ENCODE data around the gene NPW. TPM values are rescaled to one million over a fixed set of nuclear protein-coding genes. Genes with fewer than 3 reads are reported as not detected.

Gene NPW
- total RNA-seq, 4 donors from 2014 or later = 0.48 TPM; not detected in 3

DNA sequence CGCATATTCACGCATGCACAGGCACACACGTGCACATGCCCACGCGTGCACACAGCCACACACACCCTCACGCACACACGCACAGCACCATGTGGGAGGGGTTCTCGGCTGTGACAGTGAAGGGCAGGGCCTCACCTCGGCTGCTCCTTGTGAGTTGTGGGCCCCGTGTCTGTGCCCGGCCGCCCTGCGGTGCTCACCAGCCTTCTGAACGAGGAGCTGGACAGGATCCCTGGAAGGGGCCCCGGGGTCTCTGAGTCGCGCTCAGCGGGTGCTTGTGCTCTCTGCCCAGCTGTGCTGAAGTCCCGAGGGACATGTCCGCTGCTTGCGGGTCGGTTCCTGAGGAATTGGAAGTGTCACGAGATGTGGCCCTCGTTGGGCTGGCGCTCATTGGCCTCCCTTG, 44.3 kb downstream of the NPW start:
- no peaks in the 10 kb centered on the region for H3K4me1 ChIP-seq
- intact Hi-C loops (cut with DNase I) = no loop called here
- H3K27ac ChIP-seq = no peak overlapping the region
- H3K4me3 ChIP-seq = no peak overlapping the region
- H3K27me3 ChIP-seq = no peaks in the 10 kb centered on the region
- 86 to 100% methylated on average over 1 to 9 of the region's 25 CpGs for WGBS, 2 donors
- TF ChIP-seq, protein P1, sequence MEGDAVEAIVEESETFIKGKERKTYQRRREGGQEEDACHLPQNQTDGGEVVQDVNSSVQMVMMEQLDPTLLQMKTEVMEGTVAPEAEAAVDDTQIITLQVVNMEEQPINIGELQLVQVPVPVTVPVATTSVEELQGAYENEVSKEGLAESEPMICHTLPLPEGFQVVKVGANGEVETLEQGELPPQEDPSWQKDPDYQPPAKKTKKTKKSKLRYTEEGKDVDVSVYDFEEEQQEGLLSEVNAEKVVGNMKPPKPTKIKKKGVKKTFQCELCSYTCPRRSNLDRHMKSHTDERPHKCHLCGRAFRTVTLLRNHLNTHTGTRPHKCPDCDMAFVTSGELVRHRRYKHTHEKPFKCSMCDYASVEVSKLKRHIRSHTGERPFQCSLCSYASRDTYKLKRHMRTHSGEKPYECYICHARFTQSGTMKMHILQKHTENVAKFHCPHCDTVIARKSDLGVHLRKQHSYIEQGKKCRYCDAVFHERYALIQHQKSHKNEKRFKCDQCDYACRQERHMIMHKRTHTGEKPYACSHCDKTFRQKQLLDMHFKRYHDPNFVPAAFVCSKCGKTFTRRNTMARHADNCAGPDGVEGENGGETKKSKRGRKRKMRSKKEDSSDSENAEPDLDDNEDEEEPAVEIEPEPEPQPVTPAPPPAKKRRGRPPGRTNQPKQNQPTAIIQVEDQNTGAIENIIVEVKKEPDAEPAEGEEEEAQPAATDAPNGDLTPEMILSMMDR (IDR thresholded peaks at IDR 0.05) = no peak
- no peak for TF ChIP-seq POLR2A (IDR thresholded peaks at IDR 0.05)
- H3K9me3 ChIP-seq = no peaks in the 10 kb centered on the region
- peaks cover 25 to 98% (median 34%) of the 10 kb centered on the region in 3 donors for H3K36me3 ChIP-seq
- DNase-seq = no peak

DNA sequence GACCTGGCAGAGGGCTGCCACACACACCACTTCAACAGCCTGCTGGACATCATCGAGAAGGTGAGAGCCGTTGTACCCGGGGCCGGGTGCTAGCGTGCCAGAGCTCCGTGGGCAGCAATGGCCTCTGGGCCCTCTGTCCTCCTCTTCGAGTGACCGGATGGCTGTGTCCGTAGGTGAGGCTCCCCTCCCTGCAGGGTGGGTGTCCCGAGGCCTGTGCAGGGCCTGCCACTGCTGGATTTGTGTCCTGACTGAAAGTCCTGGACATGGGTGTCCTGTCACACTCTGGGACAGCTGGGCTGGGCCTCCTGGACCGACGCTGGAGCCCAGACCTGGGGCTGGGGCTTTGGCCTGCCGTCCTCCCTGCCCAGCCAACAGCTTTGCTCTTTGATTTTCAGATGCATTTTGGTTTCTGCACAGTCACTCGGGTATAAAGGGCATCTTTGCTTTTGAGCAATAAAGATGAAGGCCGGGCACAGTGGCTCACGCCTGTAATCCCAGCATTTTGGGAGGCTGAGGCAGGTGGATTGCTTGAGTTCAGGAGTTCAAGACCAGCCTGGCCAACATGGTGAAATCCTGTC, 44.9 kb downstream of the NPW start:
- WGBS, 2 donors = 80 to 97% methylated on average over 5 to 7 of the region's 16 CpGs
- TF ChIP-seq POLR2A (IDR thresholded peaks at IDR 0.05) = no peak
- TF ChIP-seq, protein P1 (IDR thresholded peaks at IDR 0.05) = no peak

DNA sequence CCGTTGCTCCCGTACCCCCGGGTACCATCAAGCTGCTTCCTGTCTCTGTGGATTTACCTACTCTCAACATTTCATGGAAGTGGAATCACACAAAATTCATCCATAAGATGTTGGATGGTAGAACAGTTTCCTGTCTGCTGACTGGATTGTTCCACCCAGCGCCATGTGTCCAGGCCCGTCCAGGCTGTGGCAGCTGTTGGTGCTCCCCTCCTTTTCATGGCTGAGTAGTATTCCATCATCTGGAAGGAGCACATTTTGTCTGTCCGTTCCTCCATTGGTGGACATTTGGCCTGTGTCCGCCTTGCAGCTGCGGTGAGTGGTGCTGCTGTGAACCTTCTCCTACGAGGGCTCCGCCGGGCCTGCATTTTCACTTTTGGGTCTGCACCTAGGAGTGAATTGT, 46.6 kb downstream of the NPW start:
- TF ChIP-seq, protein P1 (IDR thresholded peaks at IDR 0.05) = no peak
- TF ChIP-seq POLR2A (IDR thresholded peaks at IDR 0.05) = no peak
- DNase-seq = no peak
- Histone ChIP-seq H3K36me3 (peaks cover 13 to 100% (median 34%) of the 10 kb centered on the region in 3 donors), H3K9me3 (no peaks in the 10 kb centered on the region), H3K4me1 (no peaks in the 10 kb centered on the region), H3K27me3 (no peaks in the 10 kb centered on the region), H3K27ac (no peak overlapping the region), H3K4me3 (no peak overlapping the region)
- intact Hi-C loops (cut with DNase I) = no loop called here
- WGBS, 2 donors = 94 to 96% methylated on average over 11 of the region's 11 CpGs

More for the DNA sequence above, 44.9 kb downstream of the NPW start:
- no peak for DNase-seq
- Histone ChIP-seq H3K9me3 (no peaks in the 10 kb centered on the region), H3K4me1 (no peaks in the 10 kb centered on the region), H3K27ac (no peak overlapping the region), H3K36me3 (peaks cover 25 to 100% (median 34%) of the 10 kb centered on the region in 3 donors), H3K4me3 (no peak overlapping the region), H3K27me3 (no peaks in the 10 kb centered on the region)
- intact Hi-C loops (cut with DNase I) = no loop called here

Small RNAs within 50 kb of the gene (small RNA-seq; reads per million reads assigned to genes)
- gene AC005363.2 = 0 reads per million in 4 donors
- 0 reads per million in 4 donors for gene RN7SL219P

Other genes with a start within 250 kb of the NPW start
- gene NME3, start 248.2 kb upstream of the NPW start, total RNA-seq = 10 to 100 TPM; 30.2 to 57.1 (median 53.6) TPM
- 10 to 100 TPM in 2 of 4 donors, 1 to 10 TPM in 2; 8.8 to 14.4 (median 10.1) TPM for gene EME2, start 247.0 kb upstream of the NPW start, total RNA-seq
- gene MRPS34, start 246.7 kb upstream of the NPW start, total RNA-seq = 100 to 1,000 TPM in 3 of 4 donors, 10 to 100 TPM in 1; 89.5 to 158 (median 114) TPM
- 10 to 100 TPM; 27.8 to 84.5 (median 45.1) TPM for gene SPSB3, start 237.2 kb upstream of the NPW start, total RNA-seq
- gene NUBP2, start 236.8 kb upstream of the NPW start, total RNA-seq = 10 to 100 TPM; 71.4 to 91.5 (median 79.5) TPM
- not detected for gene IGFALS, start 226.1 kb upstream of the NPW start, total RNA-seq
- 10 to 100 TPM; 30.6 to 56.5 (median 43.4) TPM for gene HAGH, start 193.0 kb upstream of the NPW start, total RNA-seq
- gene FAHD1, start 192.6 kb upstream of the NPW start, total RNA-seq = 10 to 100 TPM; 34.3 to 52.3 (median 46.9) TPM
- gene MEIOB, start 147.6 kb upstream of the NPW start, total RNA-seq = under 1 TPM in 1 of 4 donors, not detected in 3; 0.76 TPM
- gene HS3ST6, start 101.4 kb upstream of the NPW start, total RNA-seq = 1 to 10 TPM; 1.6 to 9.9 (median 6.3) TPM
- 10 to 100 TPM; 20.1 to 36.4 (median 21.0) TPM for gene MSRB1, start 76.6 kb upstream of the NPW start, total RNA-seq
- gene RPL3L, start 65.1 kb upstream of the NPW start, total RNA-seq = not detected
- gene NDUFB10, start 60.2 kb upstream of the NPW start, total RNA-seq = 100 to 1,000 TPM; 172 to 215 (median 189) TPM
- 1,000 to 10,000 TPM; 1,980 to 2,837 (median 2,292) TPM for gene RPS2, start 55.0 kb upstream of the NPW start, total RNA-seq
- not detected for gene RNF151, start 52.9 kb upstream of the NPW start, total RNA-seq
- 10 to 100 TPM; 32.7 to 48.2 (median 36.7) TPM for gene TBL3, start 47.7 kb upstream of the NPW start, total RNA-seq
- gene NOXO1, start 38.3 kb upstream of the NPW start, total RNA-seq = 1 to 10 TPM in 2 of 4 donors, under 1 TPM in 2; 0.38 to 4.2 (median 1.8) TPM
- 10 to 100 TPM in 2 of 4 donors, 1 to 10 TPM in 2; 5.6 to 30.4 (median 13.6) TPM for gene GFER, start 35.6 kb upstream of the NPW start, total RNA-seq
- gene SYNGR3, start 29.8 kb upstream of the NPW start, total RNA-seq = 1 to 10 TPM in 2 of 4 donors, under 1 TPM in 1, not detected in 1; 0.38 to 1.0 (median 1.0) TPM
- 10 to 100 TPM; 31.3 to 56.1 (median 40.9) TPM for gene ZNF598, start 10.0 kb upstream of the NPW start, total RNA-seq
- 10 to 100 TPM; 11.6 to 31.7 (median 16.5) TPM for gene NHERF2, start 7.1 kb downstream of the NPW start, total RNA-seq
- gene NTHL1, start 28.0 kb downstream of the NPW start, total RNA-seq = 10 to 100 TPM in 2 of 4 donors, 1 to 10 TPM in 2; 7.8 to 26.0 (median 10.0) TPM
- gene TSC2, start 28.2 kb downstream of the NPW start, total RNA-seq = 10 to 100 TPM; 22.8 to 79.7 (median 41.2) TPM
- 100 to 1,000 TPM in 1 of 4 donors, 10 to 100 TPM in 3; 34.1 to 123 (median 64.1) TPM for gene PKD1, start 116.1 kb downstream of the NPW start, total RNA-seq
- gene RAB26, start 128.8 kb downstream of the NPW start, total RNA-seq = 1 to 10 TPM in 2 of 4 donors, under 1 TPM in 2; 0.26 to 4.2 (median 0.99) TPM
- 10 to 100 TPM; 46.9 to 79.6 (median 73.2) TPM for gene TRAF7, start 136.0 kb downstream of the NPW start, total RNA-seq
- under 1 TPM in 2 of 4 donors, not detected in 2; 0.04 to 0.38 TPM for gene CASKIN1, start 176.8 kb downstream of the NPW start, total RNA-seq
- gene MLST8, start 185.7 kb downstream of the NPW start, total RNA-seq = 10 to 100 TPM; 33.1 to 48.8 (median 42.8) TPM
- gene BRICD5, start 191.1 kb downstream of the NPW start, total RNA-seq = 1 to 10 TPM in 3 of 4 donors, not detected in 1; 1.1 to 2.0 (median 1.6) TPM
- 10 to 100 TPM in 1 of 4 donors, 1 to 10 TPM in 3; 5.5 to 14.2 (median 7.4) TPM for gene PGP, start 195.1 kb downstream of the NPW start, total RNA-seq
- 10 to 100 TPM; 16.8 to 25.6 (median 19.2) TPM for gene E4F1, start 203.8 kb downstream of the NPW start, total RNA-seq
- gene DNASE1L2, start 216.7 kb downstream of the NPW start, total RNA-seq = under 1 TPM in 3 of 4 donors, not detected in 1; 0.38 to 0.61 (median 0.57) TPM
- 10 to 100 TPM; 38.6 to 50.7 (median 42.6) TPM for gene ECI1, start 231.8 kb downstream of the NPW start, total RNA-seq
- gene RNPS1, start 248.3 kb downstream of the NPW start, total RNA-seq = 100 to 1,000 TPM in 3 of 4 donors, 10 to 100 TPM in 1; 93.0 to 125 (median 114) TPM

Data from esophagus squamous epithelium (tissue), 5 donors.